HepG2 (cell line): ENCODE measurements around the gene PRR30. TPM values are rescaled to one million over a fixed set of nuclear protein-coding genes. Genes with fewer than 3 reads are reported as not detected.

Source experiments
- BCL6 ChIP-seq: IDR thresholded peaks from 2 replicates; pipeline ENCODE4 v1.6.1; 2016; ENCODE audit warnings: missing genetic modification reagents, missing compliant biosample characterization
- FOXJ3 ChIP-seq: sonication (generic); formaldehyde crosslinking; IDR thresholded peaks from 2 replicates; pipeline ENCODE4 v1.4.0; 2020; ENCODE audit warnings: missing genetic modification reagents, mild to moderate bottlenecking, borderline replicate concordance
- MEIS1 ChIP-seq: sonication (generic); formaldehyde crosslinking; IDR thresholded peaks from 2 replicates; pipeline ENCODE4 v1.9.0; 2021; ENCODE audit warnings: mild to moderate bottlenecking, missing genetic modification reagents, moderate library complexity, borderline replicate concordance
- MLLT10 ChIP-seq: sonication (generic); formaldehyde crosslinking; IDR thresholded peaks from 2 replicates; pipeline ENCODE4 v1.4.0; 2020; ENCODE audit warnings: missing genetic modification reagents
- MLXIP ChIP-seq: sonication (generic); formaldehyde crosslinking; IDR thresholded peaks from 2 replicates; pipeline ENCODE4 v1.9.0; 2021; ENCODE audit warnings: missing genetic modification reagents, borderline replicate concordance
- MTF1 ChIP-seq: sonication (generic); formaldehyde crosslinking; IDR thresholded peaks from 2 replicates; pipeline ENCODE4 v1.5.0; 2020; ENCODE audit warnings: missing genetic modification reagents
- NR2F1 ChIP-seq, 2 experiments: fragments of 450-650 bp in 1 of 2; formaldehyde crosslinking in 1 of 2; IDR thresholded peaks; 2 replicates each; pipeline versions ENCODE4 v1.5.0 to v1.6.1; 2016 to 2020; ENCODE audit warnings: mild to moderate bottlenecking in 1 of 2, missing compliant biosample characterization in 1 of 2, missing genetic modification reagents in 1 of 2, moderate library complexity in 1 of 2
- RAD21 ChIP-seq: fragments of 450-650 bp; formaldehyde crosslinking; IDR thresholded peaks from 2 replicates; pipeline ENCODE4 v1.5.0; 2020; ENCODE audit warnings: mild to moderate bottlenecking
- SALL2 ChIP-seq: sonication (generic); formaldehyde crosslinking; IDR thresholded peaks from 2 replicates; pipeline ENCODE4 v1.8.1; 2023; ENCODE audit warnings: mild to moderate bottlenecking, missing genetic modification reagents, inconsistent platforms
- SMC3 ChIP-seq: IDR thresholded peaks from 2 replicates; pipeline ENCODE4 v1.6.1; 2011; ENCODE audit warnings: low read length, improper control_type of control experiment
- SRSF1 ChIP-seq: fragments of 200-400 bp; formaldehyde crosslinking; optimal IDR thresholded peaks from 2 replicates; pipeline ENCODE3; 2017; ENCODE audit warnings: mild to moderate bottlenecking, low read depth, low read length, moderate library complexity
- ZKSCAN1 ChIP-seq: fragments of 150-350 bp; IDR thresholded peaks from 2 replicates; pipeline ENCODE4 v1.6.1; 2014; ENCODE audit warnings: low read length
- ZNF10 ChIP-seq: sonication (generic); formaldehyde crosslinking; IDR thresholded peaks from 2 replicates; pipeline ENCODE4 v1.4.0; 2020; ENCODE audit warnings: mild to moderate bottlenecking, low read depth, missing genetic modification reagents, borderline replicate concordance
- ZNF30 ChIP-seq: sonication (generic); formaldehyde crosslinking; IDR thresholded peaks from 2 replicates; pipeline ENCODE4 v1.5.0; 2020; ENCODE audit warnings: mild to moderate bottlenecking, missing genetic modification reagents
- ZNF552 ChIP-seq: sonication (generic); formaldehyde crosslinking; IDR thresholded peaks from 2 replicates; pipeline ENCODE4 v1.9.0; 2022; ENCODE audit warnings: missing genetic modification reagents, mild to moderate bottlenecking, borderline replicate concordance
- ZNF670 ChIP-seq: sonication (generic); formaldehyde crosslinking; IDR thresholded peaks from 2 replicates; pipeline ENCODE4 v1.8.0; 2022; ENCODE audit warnings: mild to moderate bottlenecking, missing genetic modification reagents, borderline replicate concordance
- ZNF784 ChIP-seq: sonication (generic); formaldehyde crosslinking; IDR thresholded peaks from 2 replicates; pipeline ENCODE4 v1.5.1; 2020; ENCODE audit warnings: missing genetic modification reagents, mild to moderate bottlenecking, borderline replicate concordance
- polyA plus RNA-seq, 8 experiments: library from polyadenylated mRNA; depleted of rRNA in 3 of 8; stranded (reverse) in 7 of 8; unstranded in 1 of 8; fragments of >200 nt; fragmentation: Illumina TruSeq in 4 of 8; extraction: Trizol in 4 of 8; gene quantifications; 2 replicates each; pipeline versions ENCODE4 v1.2.1 to v1.2.3, GENCODE V29; 2011 to 2016; ENCODE audit warnings: low read depth in 4 of 8, missing spikeins in 1 of 8, mixed read lengths in 1 of 8; ENCODE audit not compliant: insufficient read depth in 1 of 8
- total RNA-seq, 5 experiments: library from RNA; depleted of rRNA; stranded (reverse); fragments of >200 nt; fragmentation: Illumina TruSeq; extraction: Trizol; gene quantifications; 2 replicates each; pipeline ENCODE4 v1.2.3, GENCODE V29; 2016; ENCODE audit warnings: low read depth in 1 of 5
- TF ChIP-seq, protein P1 (sequence below): sonication (generic); formaldehyde crosslinking; IDR thresholded peaks from 2 replicates; pipeline ENCODE4 v1.8.0; 2022; ENCODE audit warnings: mild to moderate bottlenecking, missing genetic modification reagents, moderate library complexity
- TF ChIP-seq, protein P2 (sequence below): sonication (generic); formaldehyde crosslinking; IDR thresholded peaks from 2 replicates; pipeline ENCODE4 v1.5.0; 2020; ENCODE audit warnings: missing genetic modification reagents

Gene PRR30
- total and polyA plus RNA-seq, 2 of the 13 experiments (the other 11 are each of a cell fraction or from before 2014, with no cell fraction given): not detected

GRCh38 chr2:27118525-27119329, 20.5 kb downstream of the PRR30 start, which contains the start of gene CGREF1 (continued):
- TF ChIP-seq MTF1 (CRISPR knock-in tag) (no peak), ZNF10 (CRISPR knock-in tag) (no peak), NR2F1 (CRISPR knock-in tag; IDR thresholded peaks at IDR 0.05) (no peak), FOXJ3 (CRISPR knock-in tag) (no peak), SALL2 (CRISPR knock-in tag) (no peak), ZNF30 (CRISPR knock-in tag) (no peak), ZNF784 (CRISPR knock-in tag) (0 out of 2 replicates have a peak, but pooled peaks have one; percentile 58), RAD21 (no peak), ZNF670 (no peak), ZNF552 (no peak), MEIS1 (CRISPR knock-in tag) (no peak), SMC3 (no peak), ZKSCAN1 (no peak), SRSF1 (no peak), BCL6 (CRISPR knock-in tag) (0 out of 2 replicates have a peak, but pooled peaks have one; percentile 3), MLLT10 (CRISPR knock-in tag) (no peak), MLXIP (no peak)
- TF ChIP-seq, protein P1, sequence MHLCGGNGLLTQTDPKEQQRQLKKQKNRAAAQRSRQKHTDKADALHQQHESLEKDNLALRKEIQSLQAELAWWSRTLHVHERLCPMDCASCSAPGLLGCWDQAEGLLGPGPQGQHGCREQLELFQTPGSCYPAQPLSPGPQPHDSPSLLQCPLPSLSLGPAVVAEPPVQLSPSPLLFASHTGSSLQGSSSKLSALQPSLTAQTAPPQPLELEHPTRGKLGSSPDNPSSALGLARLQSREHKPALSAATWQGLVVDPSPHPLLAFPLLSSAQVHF (CRISPR knock-in tag): no peak; the same call in 1 of the 2 replicates
- TF ChIP-seq, protein P2, sequence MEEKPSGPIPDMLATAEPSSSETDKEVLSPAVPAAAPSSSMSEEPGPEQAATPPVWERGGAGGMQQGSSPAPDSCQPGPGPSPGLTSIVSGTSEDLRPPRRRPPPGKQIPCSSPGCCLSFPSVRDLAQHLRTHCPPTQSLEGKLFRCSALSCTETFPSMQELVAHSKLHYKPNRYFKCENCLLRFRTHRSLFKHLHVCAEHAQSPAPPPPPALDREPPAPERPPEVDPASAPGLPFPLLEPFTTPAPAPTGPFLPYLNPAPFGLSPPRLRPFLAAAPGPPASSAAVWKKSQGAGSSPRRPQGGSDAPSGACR (CRISPR knock-in tag): no peak
